HEK293T (cell line): ENCODE results near the gene UTP4.

Experiments used
- BHLHE40 ChIP-seq: fragments of 450-650 bp; IDR thresholded peaks from 2 replicates; pipeline ENCODE4 v1.6.1; 2016; ENCODE audit warnings: mild to moderate bottlenecking, moderate library complexity, borderline replicate concordance
- CTBP1 ChIP-seq: fragments of 450-650 bp; IDR thresholded peaks from 2 replicates; pipeline ENCODE4 v1.6.1; 2016; ENCODE audit warnings: borderline replicate concordance
- FOXA1 ChIP-seq: fragments of 450-650 bp; IDR thresholded peaks from 2 replicates; pipeline ENCODE4 v1.6.1; 2016; ENCODE audit warnings: mild to moderate bottlenecking
- FOXM1 ChIP-seq: fragments of 450-650 bp; IDR thresholded peaks from 2 replicates; pipeline ENCODE4 v1.6.1; 2017; ENCODE audit warnings: mild to moderate bottlenecking, borderline replicate concordance
- HDGF ChIP-seq: fragments of 450-650 bp; IDR thresholded peaks from 2 replicates; pipeline ENCODE4 v1.6.1; 2017; ENCODE audit warnings: antibody characterized with exemption, borderline replicate concordance
- LEF1 ChIP-seq: fragments of 450-650 bp; IDR thresholded peaks from 2 replicates; pipeline ENCODE4 v1.6.1; 2017; ENCODE audit warnings: mild to moderate bottlenecking, borderline replicate concordance
- SP1 ChIP-seq: fragments of 450-650 bp; IDR thresholded peaks from 2 replicates; pipeline ENCODE4 v1.6.1; 2017
- TARDBP ChIP-seq: fragments of 450-650 bp; IDR thresholded peaks from 2 replicates; pipeline ENCODE4 v1.6.1; 2016
- ZNF384 ChIP-seq: fragments of 450-650 bp; IDR thresholded peaks from 2 replicates; pipeline ENCODE4 v1.6.1; 2016

- no peak for TF ChIP-seq ZNF384
- no peak for TF ChIP-seq LEF1
- TF ChIP-seq FOXA1 = no peak
- TF ChIP-seq BHLHE40 = no peak
- no peak for TF ChIP-seq SP1
- no peak for TF ChIP-seq CTBP1
- TF ChIP-seq FOXM1 = no peak
- no peak for TF ChIP-seq HDGF
- TF ChIP-seq TARDBP = no peak
Measured at GRCh38 chr16:69083306-69083941, 49.0 kb upstream of the UTP4 start.
